HepG2 (cell line): ENCODE measurements around the gene SSBP4. TPM values are rescaled to one million over a fixed set of nuclear protein-coding genes. Genes with fewer than 3 reads are reported as not detected.

Experiments used
- CHD2 ChIP-seq: IDR thresholded peaks from 2 replicates; pipeline ENCODE4 v1.6.1; 2011; ENCODE audit warnings: low read depth, low read length, improper control_type of control experiment
- ESRRA ChIP-seq: sonication (generic); formaldehyde crosslinking; IDR thresholded peaks from 2 replicates; pipeline ENCODE4 v1.5.1; 2020; ENCODE audit warnings: mild to moderate bottlenecking, low read depth, missing genetic modification reagents
- GABPB1 ChIP-seq: IDR thresholded peaks from 2 replicates; pipeline ENCODE4 v1.6.1; 2016; ENCODE audit warnings: mild to moderate bottlenecking, missing genetic modification reagents, moderate library complexity, missing compliant biosample characterization
- GATAD2A ChIP-seq: IDR thresholded peaks from 2 replicates; pipeline ENCODE4 v1.6.1; 2016
- GRHL1 ChIP-seq: sonication (generic); formaldehyde crosslinking; conservative IDR thresholded peaks from 2 replicates; pipeline ENCODE4 v1.8.0; 2022; ENCODE audit warnings: missing genetic modification reagents
- MBNL3 ChIP-seq: fragments of 250-450 bp; sonication (Bioruptor Pico); conservative IDR thresholded peaks from 2 replicates; pipeline ENCODE4 v1.8.0; 2022; ENCODE audit warnings: mild to moderate bottlenecking, inconsistent platforms
- SSRP1 ChIP-seq: IDR thresholded peaks from 2 replicates; pipeline ENCODE4 v1.6.1; 2016; ENCODE audit warnings: control low read depth
- TCF12 ChIP-seq, 2 experiments: fragments of 450-650 bp in 1 of 2; sonication (generic) in 1 of 2; formaldehyde crosslinking in 1 of 2; IDR thresholded peaks; 2 replicates each; pipeline versions ENCODE4 v1.6.1 to v1.8.0; 2017 to 2022; ENCODE audit warnings: antibody characterized with exemption in 1 of 2, mild to moderate bottlenecking in 1 of 2, missing genetic modification reagents in 1 of 2, moderate library complexity in 1 of 2
- ZBTB37 ChIP-seq: sonication (generic); formaldehyde crosslinking; IDR thresholded peaks from 2 replicates; pipeline ENCODE4 v1.4.0; 2020; ENCODE audit warnings: mild to moderate bottlenecking, missing genetic modification reagents
- ZNF30 ChIP-seq: sonication (generic); formaldehyde crosslinking; IDR thresholded peaks from 2 replicates; pipeline ENCODE4 v1.5.0; 2020; ENCODE audit warnings: mild to moderate bottlenecking, missing genetic modification reagents
- ZNF574 ChIP-seq: sonication (generic); formaldehyde crosslinking; IDR thresholded peaks from 2 replicates; pipeline ENCODE4 v1.4.0; 2020; ENCODE audit warnings: missing genetic modification reagents
- ZNF598 ChIP-seq: sonication (generic); formaldehyde crosslinking; IDR thresholded peaks from 2 replicates; pipeline ENCODE4 v1.5.1; 2020; ENCODE audit warnings: mild to moderate bottlenecking, missing genetic modification reagents, borderline replicate concordance
- ZNF646 ChIP-seq: sonication (generic); formaldehyde crosslinking; IDR thresholded peaks from 2 replicates; pipeline ENCODE4 v1.9.0; 2021; ENCODE audit warnings: mild to moderate bottlenecking, missing genetic modification reagents
- polyA plus RNA-seq, 8 experiments: library from polyadenylated mRNA; depleted of rRNA in 3 of 8; stranded (reverse) in 7 of 8; unstranded in 1 of 8; fragments of >200 nt; fragmentation: Illumina TruSeq in 4 of 8; extraction: Trizol in 4 of 8; gene quantifications; 2 replicates each; pipeline versions ENCODE4 v1.2.1 to v1.2.3, GENCODE V29; 2011 to 2016; ENCODE audit warnings: low read depth in 4 of 8, missing spikeins in 1 of 8, mixed read lengths in 1 of 8; ENCODE audit not compliant: insufficient read depth in 1 of 8
- total RNA-seq, 5 experiments: library from RNA; depleted of rRNA; stranded (reverse); fragments of >200 nt; fragmentation: Illumina TruSeq; extraction: Trizol; gene quantifications; 2 replicates each; pipeline ENCODE4 v1.2.3, GENCODE V29; 2016; ENCODE audit warnings: low read depth in 1 of 5

The SSBP4 gene
- total and polyA plus RNA-seq, 2 of the 13 experiments (the other 11 are each of a cell fraction or from before 2014, with no cell fraction given) = 20.8 to 39.5 TPM

- no peak for TF ChIP-seq ZNF646
- TF ChIP-seq GRHL1 = no peak
- TF ChIP-seq ZNF30 (CRISPR knock-in tag) = no peak
- TF ChIP-seq GATAD2A (CRISPR knock-in tag) = peak; percentile 70
- peak; percentile 51; the same call in 1 of the 2 replicates for TF ChIP-seq CHD2
- TF ChIP-seq TCF12 (IDR thresholded peaks at IDR 0.05) = no peak
- peak; percentile 71; the same call in 1 of the 2 replicates for TF ChIP-seq TCF12 (CRISPR knock-in tag; IDR thresholded peaks at IDR 0.05)
- peak; percentile 72 for TF ChIP-seq GABPB1 (CRISPR knock-in tag)
- TF ChIP-seq ZBTB37 (CRISPR knock-in tag) = peak; percentile 42; the same call in 1 of the 2 replicates
- TF ChIP-seq SSRP1 = peak; percentile 69
- no peak; the same call in 1 of the 2 replicates for TF ChIP-seq ZNF598 (CRISPR knock-in tag)
- 0 out of 2 replicates have a peak, but pooled peaks have one; percentile 36 for TF ChIP-seq ESRRA (CRISPR knock-in tag)
- TF ChIP-seq MBNL3 = no peak
- TF ChIP-seq ZNF574 (CRISPR knock-in tag) = peak; percentile 89
Observed at GRCh38 chr19:18385675-18386542, 33.3 kb upstream of the SSBP4 start, which contains the start of gene GDF15 (continued).
